H9 (cell line): ENCODE measurements around the gene LPO. TPM values are rescaled to one million over a fixed set of nuclear protein-coding genes. Genes with fewer than 3 reads are reported as not detected.

Source experiments
- DNase-seq: peaks from one replicate; pipeline ENCODE4 v3.0.0-alpha.2; 2017
- H2AFZ ChIP-seq: one replicate; pipeline ENCODE4 v1.6.1; 2013; ENCODE audit warnings: mild to moderate bottlenecking, low read length, control low read depth, moderate library complexity
- H2AK5ac ChIP-seq: 2 replicates; pipeline ENCODE4 v1.6.1; 2013; ENCODE audit warnings: low read length, control low read depth, mixed read lengths; ENCODE audit not compliant: insufficient read length
- H2BK120ac ChIP-seq: one replicate; pipeline ENCODE4 v1.6.1; 2013; ENCODE audit warnings: low read depth, mild to moderate bottlenecking, low read length, control low read depth, inconsistent platforms; ENCODE audit not compliant: poor library complexity, severe bottlenecking
- H2BK12ac ChIP-seq: 2 replicates; pipeline ENCODE4 v1.6.1; 2013; ENCODE audit warnings: low read length, control low read depth, mixed read lengths, low read depth; ENCODE audit not compliant: insufficient read length
- H2BK15ac ChIP-seq: 2 replicates; pipeline ENCODE4 v1.6.1; 2013; ENCODE audit warnings: low read depth, low read length, control low read depth
- H2BK20ac ChIP-seq: one replicate; pipeline ENCODE4 v1.6.1; 2013; ENCODE audit warnings: low read depth, mild to moderate bottlenecking, low read length, control low read depth, inconsistent platforms; ENCODE audit not compliant: poor library complexity, severe bottlenecking
- H2BK5ac ChIP-seq: 2 replicates; pipeline ENCODE4 v1.6.1; 2013; ENCODE audit warnings: low read length, control low read depth, mixed read lengths; ENCODE audit not compliant: insufficient read length
- H3K14ac ChIP-seq: 2 replicates; pipeline ENCODE4 v1.6.1; 2013; ENCODE audit warnings: low read length, control low read depth; ENCODE audit not compliant: insufficient read depth
- H3K18ac ChIP-seq: 2 replicates; pipeline ENCODE4 v1.6.1; 2013; ENCODE audit warnings: low read depth, mild to moderate bottlenecking, mixed read lengths, low read length, control low read depth; ENCODE audit not compliant: insufficient read length
- H3K23ac ChIP-seq: 2 replicates; pipeline ENCODE4 v1.6.1; 2013; ENCODE audit warnings: low read length, control low read depth, mixed read lengths, low read depth; ENCODE audit not compliant: insufficient read length
- H3K23me2 ChIP-seq: 2 replicates; pipeline ENCODE4 v1.6.1; 2013; ENCODE audit warnings: low read depth, mild to moderate bottlenecking, mixed read lengths, low read length, control low read depth; ENCODE audit not compliant: insufficient read length, poor library complexity, severe bottlenecking
- H3K27ac ChIP-seq: 2 replicates; pipeline ENCODE4 v1.5.1; 2013; ENCODE audit warnings: low read length, control low read depth, mixed read lengths, low read depth; ENCODE audit not compliant: insufficient read length
- H3K27me3 ChIP-seq: 2 replicates; pipeline ENCODE4 v1.6.1; 2013; ENCODE audit warnings: low read length, control low read depth, inconsistent platforms; ENCODE audit not compliant: insufficient read depth
- H3K4ac ChIP-seq: 2 replicates; pipeline ENCODE4 v1.6.1; 2013; ENCODE audit warnings: low read depth, mild to moderate bottlenecking, control low read depth, inconsistent platforms, low read length, moderate library complexity
- H3K4me1 ChIP-seq: 2 replicates; pipeline ENCODE4 v1.6.1; 2013; ENCODE audit warnings: low read length, control low read depth, inconsistent platforms; ENCODE audit not compliant: insufficient read depth
- H3K4me2 ChIP-seq: 2 replicates; pipeline ENCODE4 v1.6.1; 2013; ENCODE audit warnings: low read length, control low read depth, mixed read lengths; ENCODE audit not compliant: insufficient read length, insufficient read depth
- H3K56ac ChIP-seq: 2 replicates; pipeline ENCODE4 v1.6.1; 2013; ENCODE audit warnings: low read depth, mild to moderate bottlenecking, mixed read lengths, low read length, control low read depth; ENCODE audit not compliant: insufficient read length
- H3K79me1 ChIP-seq: 2 replicates; pipeline ENCODE4 v1.6.1; 2013; ENCODE audit warnings: low read depth, mild to moderate bottlenecking, moderate library complexity, low read length, control low read depth, inconsistent platforms; ENCODE audit not compliant: insufficient read depth, poor library complexity, severe bottlenecking
- H3K79me2 ChIP-seq: 2 replicates; pipeline ENCODE4 v1.6.1; 2013; ENCODE audit warnings: low read length, control low read depth, inconsistent platforms; ENCODE audit not compliant: insufficient read depth
- H3K9ac ChIP-seq: 2 replicates; pipeline ENCODE4 v1.6.1; 2013; ENCODE audit warnings: low read length, control low read depth, mixed read lengths; ENCODE audit not compliant: insufficient read length; ENCODE audit errors: extremely low read depth
- H3K9me3 ChIP-seq: one replicate; pipeline ENCODE4 v1.6.1; 2013; ENCODE audit warnings: low read depth, low read length, inconsistent platforms; ENCODE audit not compliant: control insufficient read depth
- H3T11ph ChIP-seq: one replicate; pipeline ENCODE4 v1.6.1; 2013; ENCODE audit warnings: mild to moderate bottlenecking, low read length, control low read depth, inconsistent platforms
- H4K20me1 ChIP-seq: one replicate; pipeline ENCODE4 v1.6.1; 2013; ENCODE audit not compliant: control insufficient read depth, insufficient read length, insufficient read depth
- H4K5ac ChIP-seq: 2 replicates; pipeline ENCODE4 v1.6.1; 2013; ENCODE audit warnings: low read depth, mild to moderate bottlenecking, mixed read lengths, low read length, control low read depth; ENCODE audit not compliant: insufficient read length
- H4K8ac ChIP-seq: replicated peaks from 2 replicates; pipeline ENCODE4 v1.6.1; 2013; ENCODE audit warnings: low read length, control low read depth, mixed read lengths, low read depth; ENCODE audit not compliant: insufficient read length
- H4K91ac ChIP-seq: 2 replicates; pipeline ENCODE4 v1.6.1; 2013; ENCODE audit warnings: low read depth, mild to moderate bottlenecking, moderate library complexity, mixed read lengths, low read length, control low read depth; ENCODE audit not compliant: insufficient read length
- H3K27ac Mint-ChIP-seq, 3 experiments: 2 replicates in 2 of 3; 3 replicates in 1 of 3; pipeline ENCODE4 v1.8.0; 2020 to 2021; ENCODE audit warnings: mixed read lengths in 3 of 3, mild to moderate bottlenecking in 1 of 3, moderate library complexity in 1 of 3
- H3K27me3 Mint-ChIP-seq: 2 replicates; pipeline ENCODE4 v1.8.0; 2021; ENCODE audit warnings: low read depth, mild to moderate bottlenecking, moderate library complexity, mixed read lengths
- H3K36me3 Mint-ChIP-seq, 3 experiments: 2 replicates in 2 of 3; 3 replicates in 1 of 3; pipeline ENCODE4 v1.8.0; 2020 to 2021; ENCODE audit warnings: low read depth in 3 of 3, mixed read lengths in 3 of 3; ENCODE audit not compliant: insufficient read depth in 1 of 3
- H3K4me1 Mint-ChIP-seq, 2 experiments: 2 replicates each; pipeline ENCODE4 v1.8.0; 2020; ENCODE audit warnings: mixed read lengths in 2 of 2
- H3K4me3 Mint-ChIP-seq, 2 experiments: 2 replicates in 1 of 2; 3 replicates in 1 of 2; pipeline ENCODE4 v1.8.0; 2020 to 2021; ENCODE audit warnings: mild to moderate bottlenecking in 2 of 2, mixed read lengths in 2 of 2, moderate library complexity in 1 of 2
- H3K9me3 Mint-ChIP-seq, 2 experiments: 2 replicates in 1 of 2; 3 replicates in 1 of 2; pipeline ENCODE4 v1.8.0; 2020; ENCODE audit warnings: mild to moderate bottlenecking in 2 of 2, mixed read lengths in 2 of 2, moderate library complexity in 1 of 2
- WGBS: extraction: QIAGEN DNeasy Blood & Tissue Kit; methylation state at CpG from one replicate; pipeline ENCODE4 v1.1.7; 2013; ENCODE audit warnings: missing lambda C conversion rate, low lambda C conversion rate, mixed read lengths; ENCODE audit not compliant: insufficient read length; ENCODE audit errors: extremely low coverage; 5-methylcytosine and 5-hydroxymethylcytosine counted together
- total RNA-seq: library from RNA; stranded (reverse); gene quantifications from 2 replicates; pipeline ENCODE4 v1.2.1, GENCODE V29; 2021
- TF ChIP-seq, protein P1 (sequence below): fragments of 200-600 bp; sonication (generic); conservative IDR thresholded peaks from 3 replicates; pipeline ENCODE4 v1.8.0; 2021; ENCODE audit warnings: antibody characterized with exemption, mild to moderate bottlenecking

The LPO gene
- total RNA-seq, 1 experiment from 2014 or later: 0.17 TPM

GRCh38 chr17:58308985-58309917, 70.9 kb downstream of the LPO start:
- Histone ChIP-seq H3K79me2 (no peaks in the 10 kb centered on the region), H3K56ac (no peak overlapping the region), H2BK120ac (no peak overlapping the region), H2BK12ac (no peak overlapping the region), H3K4me2 (no peak overlapping the region), H2AK5ac (no peak overlapping the region), H3K18ac (no peak overlapping the region), H2BK5ac (no peak overlapping the region), H4K91ac (no peak overlapping the region), H3K14ac (no peak overlapping the region), H2BK20ac (no peak overlapping the region), H3K4me1 (no peaks in the 10 kb centered on the region), H4K20me1 (no peaks in the 10 kb centered on the region), H2AFZ (no peak overlapping the region), H3K4ac (no peak overlapping the region), H3K23me2 (no peaks in the 10 kb centered on the region), H3K79me1 (no peaks in the 10 kb centered on the region), H4K8ac (no peak overlapping the region), H3K9me3 (no peaks in the 10 kb centered on the region), H3T11ph (no peak overlapping the region), H3K27ac (no peak overlapping the region), H4K5ac (no peak overlapping the region), H3K23ac (no peak overlapping the region), H2BK15ac (no peak overlapping the region), H3K9ac (no peak overlapping the region), H3K27me3 (no peaks in the 10 kb centered on the region)
- TF ChIP-seq, protein P1, sequence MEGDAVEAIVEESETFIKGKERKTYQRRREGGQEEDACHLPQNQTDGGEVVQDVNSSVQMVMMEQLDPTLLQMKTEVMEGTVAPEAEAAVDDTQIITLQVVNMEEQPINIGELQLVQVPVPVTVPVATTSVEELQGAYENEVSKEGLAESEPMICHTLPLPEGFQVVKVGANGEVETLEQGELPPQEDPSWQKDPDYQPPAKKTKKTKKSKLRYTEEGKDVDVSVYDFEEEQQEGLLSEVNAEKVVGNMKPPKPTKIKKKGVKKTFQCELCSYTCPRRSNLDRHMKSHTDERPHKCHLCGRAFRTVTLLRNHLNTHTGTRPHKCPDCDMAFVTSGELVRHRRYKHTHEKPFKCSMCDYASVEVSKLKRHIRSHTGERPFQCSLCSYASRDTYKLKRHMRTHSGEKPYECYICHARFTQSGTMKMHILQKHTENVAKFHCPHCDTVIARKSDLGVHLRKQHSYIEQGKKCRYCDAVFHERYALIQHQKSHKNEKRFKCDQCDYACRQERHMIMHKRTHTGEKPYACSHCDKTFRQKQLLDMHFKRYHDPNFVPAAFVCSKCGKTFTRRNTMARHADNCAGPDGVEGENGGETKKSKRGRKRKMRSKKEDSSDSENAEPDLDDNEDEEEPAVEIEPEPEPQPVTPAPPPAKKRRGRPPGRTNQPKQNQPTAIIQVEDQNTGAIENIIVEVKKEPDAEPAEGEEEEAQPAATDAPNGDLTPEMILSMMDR: no peak
- peaks cover 0 to 23% of the 10 kb centered on the region in 2 experiments; a peak in 3 of 4 replicates for H3K4me1 Mint-ChIP-seq
- H3K27ac Mint-ChIP-seq: 0 out of 7 replicates have a peak overlapping the region, but pooled peaks of 1 of the 3 experiments have one; percentile 12
- H3K9me3 Mint-ChIP-seq: no peaks in the 10 kb centered on the region
- H3K27me3 Mint-ChIP-seq: peaks cover 2% of the 10 kb centered on the region; the same call in 1 of the 2 replicates
- H3K4me3 Mint-ChIP-seq: no peak overlapping the region
- DNase-seq: no peak
- WGBS: no CpG with 5 or more reads among the region's 21 CpGs
- H3K36me3 Mint-ChIP-seq: no peaks in the 10 kb centered on the region
